ENCODE measurements around the gene ABCF3. TPM values are rescaled to one million over a fixed set of nuclear protein-coding genes. Genes with fewer than 3 reads are reported as not detected.
"Not testable (repeated sequence)": the region's sequence is repeated elsewhere in the genome, so short reads cannot be mapped to it uniquely, and the experiment has no call there.

Gene ABCF3
- total and polyA plus RNA-seq, 4 donors = 30.1 to 75.6 (median 50.6) TPM

- Histone ChIP-seq H3K36me3 (ENCODE audit: control insufficient read depth in 1 of 2, insufficient read depth in 2 of 2, low read length in 1 of 2) (peaks cover 0 to 2% of the 10 kb centered on the region in 2 donors), H3K27me3 (ENCODE audit: control insufficient read depth in 1 of 2, insufficient read depth in 2 of 2, low read length in 1 of 2) (no peaks in the 10 kb centered on the region), H3K4me1 (ENCODE audit: control insufficient read depth in 1 of 2, insufficient read depth in 2 of 2, low read length in 2 of 2) (no peaks in the 10 kb centered on the region), H3K9me3 (ENCODE audit: control insufficient read depth, low read length) (no peaks in the 10 kb centered on the region), H3K4me3 (ENCODE audit: low read length in 2 of 2) (no peak overlapping the region), H3K27ac (ENCODE audit: low read depth in 1 of 2, low read length in 2 of 2) (no peak overlapping the region)
- WGBS, 2 donors = 92 to 93% methylated on average over 6 of the region's 6 CpGs
- ATAC-seq (ENCODE audit: low FRiP score) = no peak
- intact Hi-C loops (cut with DNase I) = loop anchor here in 1 of 2 donors (5.0 kb wide), 1 partner anchor 38 kb away; the partner anchor contains the start of gene ABCF3
- DNase-seq = no peak
Observed at GRCh38 chr3:184149123-184149522, 36.9 kb upstream of the ABCF3 start.

- not testable (repeated sequence) for DNase-seq; H3K27ac ChIP-seq (ENCODE audit: low read depth in 1 of 2, low read length in 2 of 2); ATAC-seq (ENCODE audit: low FRiP score); H3K9me3 ChIP-seq (ENCODE audit: control insufficient read depth, low read length); H3K4me3 ChIP-seq (ENCODE audit: low read length in 2 of 2); H3K27me3 ChIP-seq (ENCODE audit: control insufficient read depth in 1 of 2, insufficient read depth in 2 of 2, low read length in 1 of 2); H3K36me3 ChIP-seq (ENCODE audit: control insufficient read depth in 1 of 2, insufficient read depth in 2 of 2, low read length in 1 of 2); H3K4me1 ChIP-seq (ENCODE audit: control insufficient read depth in 1 of 2, insufficient read depth in 2 of 2, low read length in 2 of 2)
- WGBS, 2 donors = 38 to 44% methylated on average over 6 of the region's 6 CpGs
- intact Hi-C loops (cut with DNase I) = loop anchor here in 1 of 2 donors (5.0 kb wide), 1 partner anchor 38 kb away; the partner anchor contains the start of gene ABCF3
Observed at GRCh38 chr3:184149770-184150169, 36.2 kb upstream of the ABCF3 start.

- DNase-seq (peak; percentile 81 to 91), ATAC-seq (ENCODE audit: low FRiP score) (peak; percentile 85)
- WGBS, 2 donors = 1% methylated on average over 38 to 84 of the region's 84 CpGs
- Histone ChIP-seq H3K4me3 (ENCODE audit: low read length in 2 of 2) (peak within 1 kb of the TSS; percentile 65 to 82), H3K27me3 (ENCODE audit: control insufficient read depth in 1 of 2, insufficient read depth in 2 of 2, low read length in 1 of 2) (no peaks in the 10 kb centered on the region), H3K27ac (ENCODE audit: low read depth in 1 of 2, low read length in 2 of 2) (peak within 1 kb of the TSS; percentile 34 to 81), H3K4me1 (ENCODE audit: control insufficient read depth in 1 of 2, insufficient read depth in 2 of 2, low read length in 2 of 2) (peaks cover 0 to 2% of the 10 kb centered on the region in 2 donors), H3K9me3 (ENCODE audit: control insufficient read depth, low read length) (no peaks in the 10 kb centered on the region), H3K36me3 (ENCODE audit: control insufficient read depth in 1 of 2, insufficient read depth in 2 of 2, low read length in 1 of 2) (no peaks in the 10 kb centered on the region)
- intact Hi-C loops (cut with DNase I) = loop anchor here in 1 of 2 donors (5.0 kb wide), 1 partner anchor 92 kb away; the partner anchor contains the start of genes ALG3 and EEF1AKMT4
Observed at GRCh38 chr3:184154885-184155643, 30.9 kb upstream of the ABCF3 start, which contains the start of gene DVL3. TSS of gene DVL3 (plus strand) at chr3:184155377. CDS start at chr3:184155636, 259 bp downstream.

- Histone ChIP-seq H3K4me1 (ENCODE audit: control insufficient read depth in 1 of 2, insufficient read depth in 2 of 2, low read length in 2 of 2) (peaks cover 0 to 2% of the 10 kb centered on the region in 2 donors), H3K9me3 (ENCODE audit: control insufficient read depth, low read length) (no peaks in the 10 kb centered on the region)
- WGBS, 2 donors = 0 to 1% methylated on average over 45 to 47 of the region's 47 CpGs
Observed at GRCh38 chr3:184155644-184156521, 30.1 kb upstream of the ABCF3 start.

GRCh38 chr3:184156522-184156955, 29.5 kb upstream of the ABCF3 start:
- peak overlapping the region in 1 of 2 donors; percentile 62 for H3K27ac ChIP-seq (ENCODE audit: low read depth in 1 of 2, low read length in 2 of 2)
- intact Hi-C loops (cut with DNase I) = loop anchor here in 1 of 2 donors (5.0 kb wide), 1 partner anchor 91 kb away; the partner anchor contains the start of genes ALG3 and EEF1AKMT4
- H3K4me1 ChIP-seq (ENCODE audit: control insufficient read depth in 1 of 2, insufficient read depth in 2 of 2, low read length in 2 of 2) = peaks cover 0 to 2% of the 10 kb centered on the region in 2 donors
- H3K4me3 ChIP-seq (ENCODE audit: low read length in 2 of 2) = peak overlapping the region; percentile 65 to 82
- ATAC-seq (ENCODE audit: low FRiP score) = peak; percentile 78
- DNase-seq = peak; percentile 76 to 81
- H3K36me3 ChIP-seq (ENCODE audit: control insufficient read depth in 1 of 2, insufficient read depth in 2 of 2, low read length in 1 of 2) = no peaks in the 10 kb centered on the region
- no peaks in the 10 kb centered on the region for H3K27me3 ChIP-seq (ENCODE audit: control insufficient read depth in 1 of 2, insufficient read depth in 2 of 2, low read length in 1 of 2)
- H3K9me3 ChIP-seq (ENCODE audit: control insufficient read depth, low read length) = no peaks in the 10 kb centered on the region
- WGBS, 2 donors = 0 to 1% methylated on average over 4 to 6 of the region's 6 CpGs

More at GRCh38 chr3:184155644-184156521, 30.1 kb upstream of the ABCF3 start:
- Histone ChIP-seq H3K36me3 (ENCODE audit: control insufficient read depth in 1 of 2, insufficient read depth in 2 of 2, low read length in 1 of 2) (no peaks in the 10 kb centered on the region), H3K4me3 (ENCODE audit: low read length in 2 of 2) (peak overlapping the region; percentile 65 to 82), H3K27me3 (ENCODE audit: control insufficient read depth in 1 of 2, insufficient read depth in 2 of 2, low read length in 1 of 2) (no peaks in the 10 kb centered on the region), H3K27ac (ENCODE audit: low read depth in 1 of 2, low read length in 2 of 2) (peak overlapping the region; percentile 34 to 81)
- ATAC-seq (ENCODE audit: low FRiP score) (peak; percentile 49), DNase-seq (peak; percentile 72 to 84)
- intact Hi-C loops (cut with DNase I) = loop anchor here in 1 of 2 donors (5.0 kb wide), 1 partner anchor 91 kb away; the partner anchor contains the start of genes ALG3 and EEF1AKMT4

- ATAC-seq (ENCODE audit: low FRiP score) (no peak), DNase-seq (no peak)
- intact Hi-C loops (cut with DNase I) = loop anchor here in 1 of 2 donors (5.0 kb wide), 1 partner anchor 90 kb away; the partner anchor contains the start of genes ALG3 and EEF1AKMT4
- H3K4me3 ChIP-seq (ENCODE audit: low read length in 2 of 2) = peak overlapping the region; percentile 65 to 82
- peak overlapping the region in 1 of 2 donors; percentile 62 for H3K27ac ChIP-seq (ENCODE audit: low read depth in 1 of 2, low read length in 2 of 2)
- no peaks in the 10 kb centered on the region for H3K9me3 ChIP-seq (ENCODE audit: control insufficient read depth, low read length)
- H3K27me3 ChIP-seq (ENCODE audit: control insufficient read depth in 1 of 2, insufficient read depth in 2 of 2, low read length in 1 of 2) = no peaks in the 10 kb centered on the region
- no peaks in the 10 kb centered on the region for H3K36me3 ChIP-seq (ENCODE audit: control insufficient read depth in 1 of 2, insufficient read depth in 2 of 2, low read length in 1 of 2)
- peaks cover 0 to 2% of the 10 kb centered on the region in 2 donors for H3K4me1 ChIP-seq (ENCODE audit: control insufficient read depth in 1 of 2, insufficient read depth in 2 of 2, low read length in 2 of 2)
Observed at GRCh38 chr3:184157206-184157605, 28.8 kb upstream of the ABCF3 start.

GRCh38 chr3:184158404-184158803, 27.6 kb upstream of the ABCF3 start:
- no peak overlapping the region for H3K4me3 ChIP-seq (ENCODE audit: low read length in 2 of 2)
- H3K9me3 ChIP-seq (ENCODE audit: control insufficient read depth, low read length) = no peaks in the 10 kb centered on the region
- H3K36me3 ChIP-seq (ENCODE audit: control insufficient read depth in 1 of 2, insufficient read depth in 2 of 2, low read length in 1 of 2) = no peaks in the 10 kb centered on the region
- WGBS, 2 donors = 83 to 84% methylated on average over 4 of the region's 4 CpGs
- no peak for ATAC-seq (ENCODE audit: low FRiP score)
- H3K27ac ChIP-seq (ENCODE audit: low read depth in 1 of 2, low read length in 2 of 2) = no peak overlapping the region
- no peak for DNase-seq
- H3K4me1 ChIP-seq (ENCODE audit: control insufficient read depth in 1 of 2, insufficient read depth in 2 of 2, low read length in 2 of 2) = peaks cover 0 to 2% of the 10 kb centered on the region in 2 donors
- H3K27me3 ChIP-seq (ENCODE audit: control insufficient read depth in 1 of 2, insufficient read depth in 2 of 2, low read length in 1 of 2) = no peaks in the 10 kb centered on the region
- intact Hi-C loops (cut with DNase I) = loop anchor here in 1 of 2 donors (5.0 kb wide), 1 partner anchor 89 kb away; the partner anchor contains the start of genes ALG3 and EEF1AKMT4

- DNase-seq = no peak
- 3 to 28% methylated on average over 2 of the region's 2 CpGs for WGBS, 2 donors
- peak; percentile 2 for ATAC-seq (ENCODE audit: low FRiP score)
- Histone ChIP-seq H3K4me3 (ENCODE audit: low read length in 2 of 2) (no peak overlapping the region), H3K27me3 (ENCODE audit: control insufficient read depth in 1 of 2, insufficient read depth in 2 of 2, low read length in 1 of 2) (no peaks in the 10 kb centered on the region), H3K27ac (ENCODE audit: low read depth in 1 of 2, low read length in 2 of 2) (peak overlapping the region in 1 of 2 donors; percentile 28), H3K9me3 (ENCODE audit: control insufficient read depth, low read length) (no peaks in the 10 kb centered on the region), H3K4me1 (ENCODE audit: control insufficient read depth in 1 of 2, insufficient read depth in 2 of 2, low read length in 2 of 2) (peaks cover 0 to 2% of the 10 kb centered on the region in 2 donors), H3K36me3 (ENCODE audit: control insufficient read depth in 1 of 2, insufficient read depth in 2 of 2, low read length in 1 of 2) (peaks cover 1 to 5% of the 10 kb centered on the region in 2 donors)
- intact Hi-C loops (cut with DNase I) = no loop called here
Observed at GRCh38 chr3:184160456-184160855, 25.5 kb upstream of the ABCF3 start.

Data from aorta (tissue), 5 donors.